Eye (tissue), 1 donor: ENCODE data around the gene MATCAP1.
A peak's percentile ranks its signal among the peaks of the same experiment; 100 is the strongest.

Experiments used
- DNase-seq: peaks from one replicate; pipeline ENCODE4 v3.0.0-alpha.2; 2015

The MATCAP1 gene

GRCh38 chr16:67183627-67184452 is at the start of gene MATCAP1:
MATCAP1 (minus strand) TSS chr16:67183963; CDS start chr16:67180610, 3,353 bp downstream.
- DNase-seq, result peak; percentile 99

GRCh38 chr16:67230809-67231660 is 47.3 kb upstream of the MATCAP1 start:
- no peak for DNase-seq

- DNase-seq, result no peak
Measured at GRCh38 chr16:67229906-67230808, 46.4 kb upstream of the MATCAP1 start.

GRCh38 chr16:67228905-67229304 is 45.1 kb upstream of the MATCAP1 start:
- no peak for DNase-seq

GRCh38 chr16:67228034-67228785 is 44.4 kb upstream of the MATCAP1 start:
- DNase-seq, result no peak

GRCh38 chr16:67227567-67227921 is 43.8 kb upstream of the MATCAP1 start:
- DNase-seq, result no peak

- DNase-seq, result peak; percentile 100
Measured at GRCh38 chr16:67226804-67227566, 43.2 kb upstream of the MATCAP1 start, which contains the start of gene TMEM208. TMEM208 (plus strand) TSS chr16:67227130; CDS start chr16:67227219, 89 bp downstream.

- no peak for DNase-seq
Measured at GRCh38 chr16:67226295-67226803, 42.6 kb upstream of the MATCAP1 start.

- no peak for DNase-seq
Measured at GRCh38 chr16:67223992-67224391, 40.2 kb upstream of the MATCAP1 start.

GRCh38 chr16:67216612-67217490 is 33.1 kb upstream of the MATCAP1 start:
- DNase-seq, result no peak

- no peak for DNase-seq
Measured at GRCh38 chr16:67215706-67216105, 31.9 kb upstream of the MATCAP1 start.

GRCh38 chr16:67213197-67214019 is 29.6 kb upstream of the MATCAP1 start:
- DNase-seq, result no peak

- no peak for DNase-seq
Measured at GRCh38 chr16:67212766-67213165, 29.0 kb upstream of the MATCAP1 start.

- no peak for DNase-seq
Measured at GRCh38 chr16:67211674-67212073, 27.9 kb upstream of the MATCAP1 start.

- no peak for DNase-seq
Measured at GRCh38 chr16:67210069-67210937, 26.5 kb upstream of the MATCAP1 start.

- no peak for DNase-seq
Measured at GRCh38 chr16:67209565-67209964, 25.8 kb upstream of the MATCAP1 start.

GRCh38 chr16:67208154-67208896 is 24.6 kb upstream of the MATCAP1 start:
- DNase-seq, result no peak
